COLO668 (cell line): ENCODE results near the gene SYTL2.

Source experiments
- DNase-seq: peaks from one replicate; lab custom pipeline; 2025; ENCODE audit not compliant: unreplicated experiment; lab: John Stamatoyannopoulos, UW

SYTL2 gene

GRCh38 chr11:85740481-85741400 lies 70.2 kb downstream of the SYTL2 start:
- DNase-seq: no peak

- no peak for DNase-seq
Observed at GRCh38 chr11:85737738-85738137, 73.2 kb downstream of the SYTL2 start.

- DNase-seq: no peak
Observed at GRCh38 chr11:85735876-85736460, 75.0 kb downstream of the SYTL2 start.

- no peak for DNase-seq
Observed at GRCh38 chr11:85732965-85733364, 78.0 kb downstream of the SYTL2 start.

- DNase-seq: no peak
Observed at GRCh38 chr11:85726381-85726780, 84.6 kb downstream of the SYTL2 start.

- DNase-seq: no peak
Observed at GRCh38 chr11:85725510-85726258, 85.3 kb downstream of the SYTL2 start.

GRCh38 chr11:85724748-85725465 lies 86.0 kb downstream of the SYTL2 start:
- DNase-seq: no peak

GRCh38 chr11:85723088-85723487 lies 87.9 kb downstream of the SYTL2 start:
- DNase-seq: no peak

GRCh38 chr11:85721191-85721590 lies 89.8 kb downstream of the SYTL2 start:
- DNase-seq: no peak

GRCh38 chr11:85718991-85719807 lies 91.7 kb downstream of the SYTL2 start:
- DNase-seq: no peak

- DNase-seq: no peak
Observed at GRCh38 chr11:85718126-85718943, 92.6 kb downstream of the SYTL2 start.

- no peak for DNase-seq
Observed at GRCh38 chr11:85717429-85717828, 93.5 kb downstream of the SYTL2 start.

GRCh38 chr11:85712953-85713352 lies 98.0 kb downstream of the SYTL2 start:
- DNase-seq: no peak

GRCh38 chr11:85710917-85711316 lies 100.0 kb downstream of the SYTL2 start:
- no peak for DNase-seq

GRCh38 chr11:85709941-85710702 lies 100.8 kb downstream of the SYTL2 start:
- no peak for DNase-seq

- no peak for DNase-seq
Observed at GRCh38 chr11:85705800-85706199, 105.1 kb downstream of the SYTL2 start.

- DNase-seq: no peak
Observed at GRCh38 chr11:85704967-85705366, 106.0 kb downstream of the SYTL2 start.

GRCh38 chr11:85699957-85700741 lies 110.8 kb downstream of the SYTL2 start:
- no peak for DNase-seq
